ENCODE data around the gene CD79B.
"Not testable (repeated sequence)": the region's sequence is repeated elsewhere in the genome, so short reads cannot be mapped to it uniquely, and the experiment has no call there.

- TF ChIP-seq, protein P1, sequence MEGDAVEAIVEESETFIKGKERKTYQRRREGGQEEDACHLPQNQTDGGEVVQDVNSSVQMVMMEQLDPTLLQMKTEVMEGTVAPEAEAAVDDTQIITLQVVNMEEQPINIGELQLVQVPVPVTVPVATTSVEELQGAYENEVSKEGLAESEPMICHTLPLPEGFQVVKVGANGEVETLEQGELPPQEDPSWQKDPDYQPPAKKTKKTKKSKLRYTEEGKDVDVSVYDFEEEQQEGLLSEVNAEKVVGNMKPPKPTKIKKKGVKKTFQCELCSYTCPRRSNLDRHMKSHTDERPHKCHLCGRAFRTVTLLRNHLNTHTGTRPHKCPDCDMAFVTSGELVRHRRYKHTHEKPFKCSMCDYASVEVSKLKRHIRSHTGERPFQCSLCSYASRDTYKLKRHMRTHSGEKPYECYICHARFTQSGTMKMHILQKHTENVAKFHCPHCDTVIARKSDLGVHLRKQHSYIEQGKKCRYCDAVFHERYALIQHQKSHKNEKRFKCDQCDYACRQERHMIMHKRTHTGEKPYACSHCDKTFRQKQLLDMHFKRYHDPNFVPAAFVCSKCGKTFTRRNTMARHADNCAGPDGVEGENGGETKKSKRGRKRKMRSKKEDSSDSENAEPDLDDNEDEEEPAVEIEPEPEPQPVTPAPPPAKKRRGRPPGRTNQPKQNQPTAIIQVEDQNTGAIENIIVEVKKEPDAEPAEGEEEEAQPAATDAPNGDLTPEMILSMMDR (IDR thresholded peaks at IDR 0.05; ENCODE audit: low read length) = not testable (repeated sequence)
- not testable (repeated sequence) for TF ChIP-seq EZH2phosphoT487 (IDR thresholded peaks at IDR 0.05; ENCODE audit: low read length); EZH2 (optimal IDR thresholded peaks at IDR 0.05; ENCODE audit: low read depth, low read length)
These were observed 47.0 kb downstream of the CD79B start for GRCh38 chr17:63885119-63885518.
